ENCODE results near the gene FCN3.

- TF ChIP-seq CTCF (IDR thresholded peaks at IDR 0.05; ENCODE audit: low read depth, low read length): no peak
- no peak for TF ChIP-seq POLR2A (IDR thresholded peaks at IDR 0.05; ENCODE audit: extremely low read depth, insufficient read length)
- no peak for TF ChIP-seq MAX (IDR thresholded peaks at IDR 0.05; ENCODE audit: low read depth, low read length)
- TF ChIP-seq MYC (IDR thresholded peaks at IDR 0.05; ENCODE audit: low read depth, low read length): no peak
Measured at GRCh38 chr1:27358038-27358927, 16.3 kb downstream of the FCN3 start.
